CD4-positive, alpha-beta memory T cell (primary cell): ENCODE measurements around the gene ATRNL1. TPM values are rescaled to one million over a fixed set of nuclear protein-coding genes. Genes with fewer than 3 reads are reported as not detected.

Experiments used
- CTCF ChIA-PET: fragments of 350-600 bp; sonication (Branson Sonifier 250); formaldehyde crosslinking; loops from one replicate; lab custom pipeline; 2021; ENCODE audit warnings: inconsistent platforms; ENCODE audit not compliant: partially characterized antibody; lab: Charles Lee
- POLR2A ChIA-PET: fragments of 350-600 bp; sonication (Branson Sonifier 250); formaldehyde crosslinking; loops from one replicate; lab custom pipeline; 2021; ENCODE audit not compliant: partially characterized antibody; lab: Charles Lee
- DNase-seq, 5 donors: peaks; one replicate each; pipeline versions ENCODE4 v3.0.0 to v3.0.0-alpha.2; 2020 to 2022; ENCODE audit warnings: mixed read lengths in 1 of 5
- H3K27ac ChIP-seq: one replicate; pipeline ENCODE4 v1.7.0; 2013; ENCODE audit warnings: low read depth, low read length
- H3K27me3 ChIP-seq: 2 replicates; pipeline ENCODE4 v1.7.0; 2013; ENCODE audit warnings: mild to moderate bottlenecking, low read length, moderate library complexity; ENCODE audit not compliant: insufficient read depth
- H3K36me3 ChIP-seq: 2 replicates; pipeline ENCODE4 v1.7.0; 2013; ENCODE audit warnings: mild to moderate bottlenecking, low read length, moderate library complexity; ENCODE audit not compliant: insufficient read depth
- H3K4me1 ChIP-seq: 2 replicates; pipeline ENCODE4 v1.7.0; 2013; ENCODE audit warnings: mild to moderate bottlenecking, low read length, moderate library complexity; ENCODE audit not compliant: insufficient read depth
- H3K4me3 ChIP-seq, 2 donors: one replicate each; pipeline ENCODE4 v1.7.0; 2013; ENCODE audit warnings: low read length in 2 of 2, mild to moderate bottlenecking in 1 of 2
- H3K9me3 ChIP-seq, 2 donors: one replicate each; pipeline ENCODE4 v1.7.0; 2013; ENCODE audit warnings: low read length in 2 of 2, control low read depth in 1 of 2; ENCODE audit not compliant: control insufficient read depth in 1 of 2
- H3K27ac Mint-ChIP-seq, 7 donors: one replicate each; pipeline ENCODE4 v1.8.0; 2020 to 2021; ENCODE audit warnings: mixed read lengths in 7 of 7, mild to moderate bottlenecking in 6 of 7, inconsistent platforms in 3 of 7, moderate library complexity in 3 of 7
- H3K27me3 Mint-ChIP-seq, 2 donors: one replicate each; pipeline ENCODE4 v1.8.0; 2020 to 2021; ENCODE audit warnings: mixed read lengths in 2 of 2
- H3K36me3 Mint-ChIP-seq, 2 donors: one replicate each; pipeline ENCODE4 v1.8.0; 2020 to 2021; ENCODE audit warnings: mixed read lengths in 2 of 2, inconsistent platforms in 1 of 2, mild to moderate bottlenecking in 1 of 2
- H3K4me1 Mint-ChIP-seq, 4 donors: one replicate each; pipeline ENCODE4 v1.8.0; 2020 to 2021; ENCODE audit warnings: mixed read lengths in 4 of 4, mild to moderate bottlenecking in 1 of 4
- H3K4me3 Mint-ChIP-seq, 8 donors: one replicate each; pipeline ENCODE4 v1.8.0; 2020 to 2021; ENCODE audit warnings: mixed read lengths in 8 of 8, mild to moderate bottlenecking in 7 of 8, moderate library complexity in 6 of 8, inconsistent platforms in 3 of 8
- H3K9me3 Mint-ChIP-seq, 8 donors: one replicate each; pipeline ENCODE4 v1.8.0; 2020 to 2021; ENCODE audit warnings: mixed read lengths in 8 of 8, mild to moderate bottlenecking in 5 of 8, inconsistent platforms in 3 of 8, moderate library complexity in 1 of 8
- intact Hi-C: fragments of 100-400 bp; cut with micrococcal nuclease; formaldehyde crosslinking; loops from one replicate; pipeline ENCODE4 v1.15.1; 2023
- polyA plus RNA-seq, 2 donors: library from polyadenylated mRNA; unstranded; fragments of 300-500 nt; fragmentation: Illumina TruSeq; gene quantifications; one replicate each; pipeline ENCODE4 v1.2.3, GENCODE V29; 2021
- total RNA-seq, 2 experiments: library from RNA; stranded (reverse); gene quantifications; one replicate each; pipeline ENCODE4 v1.2.3, GENCODE V29; 2021

The ATRNL1 gene
- total and polyA plus RNA-seq, 4 experiments from 2014 or later = 0.23 to 0.50 TPM; not detected in 2

GRCh38 chr10:115953281-115953680 is 860.1 kb downstream of the ATRNL1 start:
- no peaks in the 10 kb centered on the region for H3K4me1 Mint-ChIP-seq
- no peaks in the 10 kb centered on the region for H3K36me3 Mint-ChIP-seq
- H3K9me3 ChIP-seq = no peaks in the 10 kb centered on the region
- no peak overlapping the region for H3K4me3 ChIP-seq
- H3K27ac Mint-ChIP-seq = no peak overlapping the region
- H3K4me3 Mint-ChIP-seq = no peak overlapping the region
- ChIA-PET CTCF (no interaction called here), POLR2A (no interaction called here)
- H3K27ac ChIP-seq = no peak overlapping the region
- H3K9me3 Mint-ChIP-seq = peaks cover 0 to 2% (median 0%) of the 10 kb centered on the region in 8 donors
- no peaks in the 10 kb centered on the region for H3K36me3 ChIP-seq
- no peaks in the 10 kb centered on the region for H3K4me1 ChIP-seq
- intact Hi-C loops = no loop called here
- H3K27me3 Mint-ChIP-seq = no peaks in the 10 kb centered on the region
- no peaks in the 10 kb centered on the region for H3K27me3 ChIP-seq
- DNase-seq = no peak

DNA sequence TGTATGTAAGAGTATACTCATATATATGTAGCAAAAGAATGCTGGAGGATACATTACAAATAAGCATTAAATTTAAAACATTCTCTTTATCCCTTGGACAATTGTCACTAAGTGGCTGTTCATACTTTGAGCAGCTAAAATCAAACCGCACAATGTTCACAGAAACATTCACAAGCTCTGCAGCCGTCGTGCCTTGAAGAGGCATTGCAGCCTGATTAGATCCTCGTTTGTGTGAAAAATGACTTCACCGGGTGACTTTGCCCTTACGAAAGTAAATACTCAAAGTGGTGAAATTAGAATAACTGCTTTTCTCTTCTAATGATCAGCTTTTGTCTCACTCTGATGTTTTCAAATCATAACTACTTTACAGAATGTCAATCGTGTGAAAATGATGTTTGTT is 860.8 kb downstream of the ATRNL1 start:
- Mint-ChIP-seq H3K4me1 (no peaks in the 10 kb centered on the region), H3K9me3 (peaks cover 0 to 4% (median 0%) of the 10 kb centered on the region in 8 donors), H3K27me3 (no peaks in the 10 kb centered on the region), H3K36me3 (no peaks in the 10 kb centered on the region), H3K27ac (no peak overlapping the region), H3K4me3 (no peak overlapping the region)
- Histone ChIP-seq H3K27me3 (no peaks in the 10 kb centered on the region), H3K36me3 (no peaks in the 10 kb centered on the region), H3K4me3 (no peak overlapping the region), H3K9me3 (no peaks in the 10 kb centered on the region), H3K27ac (no peak overlapping the region), H3K4me1 (no peaks in the 10 kb centered on the region)
- ChIA-PET POLR2A (no interaction called here), CTCF (no interaction called here)
- intact Hi-C loops = no loop called here
- DNase-seq = no peak

- Mint-ChIP-seq H3K9me3 (peaks cover 0 to 11% (median under 1%) of the 10 kb centered on the region in 8 donors), H3K27ac (no peak overlapping the region), H3K4me1 (no peaks in the 10 kb centered on the region), H3K4me3 (no peak overlapping the region), H3K36me3 (no peaks in the 10 kb centered on the region), H3K27me3 (no peaks in the 10 kb centered on the region)
- ChIA-PET CTCF (no interaction called here), POLR2A (no interaction called here)
- no peaks in the 10 kb centered on the region for H3K4me1 ChIP-seq
- H3K36me3 ChIP-seq = no peaks in the 10 kb centered on the region
- no peaks in the 10 kb centered on the region for H3K9me3 ChIP-seq
- intact Hi-C loops = no loop called here
- no peak overlapping the region for H3K4me3 ChIP-seq
- no peak for DNase-seq
- no peaks in the 10 kb centered on the region for H3K27me3 ChIP-seq
- no peak overlapping the region for H3K27ac ChIP-seq
Observed at GRCh38 chr10:115956225-115957011, 863.3 kb downstream of the ATRNL1 start.

- DNase-seq = no peak
- Histone ChIP-seq H3K27me3 (no peaks in the 10 kb centered on the region), H3K4me1 (no peaks in the 10 kb centered on the region), H3K4me3 (no peak overlapping the region), H3K9me3 (no peaks in the 10 kb centered on the region), H3K36me3 (no peaks in the 10 kb centered on the region), H3K27ac (no peak overlapping the region)
- H3K36me3 Mint-ChIP-seq = no peaks in the 10 kb centered on the region
- H3K27me3 Mint-ChIP-seq = no peaks in the 10 kb centered on the region
- ChIA-PET CTCF (no interaction called here), POLR2A (no interaction called here)
- intact Hi-C loops = no loop called here
- no peaks in the 10 kb centered on the region for H3K4me1 Mint-ChIP-seq
- no peak overlapping the region for H3K27ac Mint-ChIP-seq
- H3K9me3 Mint-ChIP-seq = peaks cover 0 to 11% (median under 1%) of the 10 kb centered on the region in 8 donors
- H3K4me3 Mint-ChIP-seq = no peak overlapping the region
Observed at GRCh38 chr10:115957012-115957399, 863.8 kb downstream of the ATRNL1 start.

DNA sequence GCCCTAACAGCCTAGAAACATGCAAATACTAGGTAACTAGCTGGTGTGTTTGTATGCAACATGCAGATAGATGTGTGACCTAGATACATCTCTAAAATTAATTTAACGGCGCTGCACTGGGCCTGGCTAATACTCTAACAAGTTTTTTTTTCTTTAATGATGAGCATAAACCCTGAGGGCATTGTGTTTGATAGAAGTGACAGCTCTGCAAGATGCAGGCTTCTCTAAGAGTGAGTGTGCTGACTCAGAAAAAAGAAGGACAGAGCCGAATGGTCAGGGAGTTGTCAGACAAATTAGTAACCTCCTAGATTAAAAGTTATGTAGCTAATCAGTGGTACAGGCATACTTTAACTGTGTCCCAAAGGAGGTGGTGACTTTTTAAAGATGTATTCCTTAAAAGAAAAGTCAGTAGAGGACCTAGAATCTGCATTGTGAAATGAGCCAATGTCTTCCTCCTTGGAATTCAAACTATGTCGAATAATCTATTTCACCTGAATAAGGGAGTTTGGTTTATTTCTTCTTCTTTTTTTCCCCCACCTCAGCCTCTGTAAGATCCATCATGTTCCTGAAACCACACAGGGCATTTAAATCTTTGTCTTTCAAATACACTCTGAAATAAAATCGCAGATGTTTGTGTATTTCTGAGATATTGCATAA is 864.7 kb downstream of the ATRNL1 start:
- intact Hi-C loops = no loop called here
- CTCF ChIA-PET = no interaction called here
- Mint-ChIP-seq H3K4me3 (no peak overlapping the region), H3K9me3 (peaks cover 0 to 11% (median 2%) of the 10 kb centered on the region in 8 donors), H3K4me1 (no peaks in the 10 kb centered on the region), H3K27me3 (no peaks in the 10 kb centered on the region), H3K36me3 (no peaks in the 10 kb centered on the region), H3K27ac (no peak overlapping the region)
- Histone ChIP-seq H3K4me1 (no peaks in the 10 kb centered on the region), H3K36me3 (no peaks in the 10 kb centered on the region), H3K27ac (no peak overlapping the region), H3K27me3 (no peaks in the 10 kb centered on the region), H3K4me3 (no peak overlapping the region), H3K9me3 (no peaks in the 10 kb centered on the region)
- POLR2A ChIA-PET = no interaction called here
- no peak for DNase-seq

- Mint-ChIP-seq H3K27ac (no peak overlapping the region), H3K36me3 (no peaks in the 10 kb centered on the region), H3K9me3 (peaks cover 0 to 14% (median 2%) of the 10 kb centered on the region in 8 donors), H3K27me3 (no peaks in the 10 kb centered on the region), H3K4me1 (no peaks in the 10 kb centered on the region), H3K4me3 (no peak overlapping the region)
- no peak overlapping the region for H3K4me3 ChIP-seq
- no peak for DNase-seq
- intact Hi-C loops = no loop called here
- no peak overlapping the region for H3K27ac ChIP-seq
- ChIA-PET CTCF (no interaction called here), POLR2A (no interaction called here)
- no peaks in the 10 kb centered on the region for H3K9me3 ChIP-seq
- no peaks in the 10 kb centered on the region for H3K36me3 ChIP-seq
- no peaks in the 10 kb centered on the region for H3K27me3 ChIP-seq
- H3K4me1 ChIP-seq = no peaks in the 10 kb centered on the region
Observed at GRCh38 chr10:115963848-115964247, 870.7 kb downstream of the ATRNL1 start.

DNA sequence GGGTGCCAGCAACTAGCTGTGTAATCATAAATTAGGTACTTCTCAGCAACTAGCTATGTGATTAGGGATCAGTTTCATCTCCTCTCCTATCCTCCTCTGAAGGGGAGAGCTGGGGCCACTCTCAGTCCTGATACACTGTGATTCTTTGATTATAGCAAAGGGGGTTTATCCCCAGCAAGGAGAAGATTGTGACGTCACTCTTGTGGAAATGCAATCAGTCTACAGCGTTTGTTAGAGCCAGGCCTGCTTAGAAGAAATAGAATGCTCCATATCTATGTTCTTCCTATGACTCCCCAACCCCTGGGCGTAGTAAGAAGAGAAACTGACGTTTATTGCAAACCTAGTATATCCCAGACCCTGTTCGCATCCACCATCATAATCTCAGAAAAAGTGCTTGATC is 871.7 kb downstream of the ATRNL1 start:
- CTCF ChIA-PET = no interaction called here

More for the DNA sequence above, 871.7 kb downstream of the ATRNL1 start:
- H3K27me3 Mint-ChIP-seq = no peaks in the 10 kb centered on the region
- intact Hi-C loops = no loop called here
- no peaks in the 10 kb centered on the region for H3K36me3 ChIP-seq
- H3K36me3 Mint-ChIP-seq = no peaks in the 10 kb centered on the region
- H3K27ac Mint-ChIP-seq = no peak overlapping the region
- POLR2A ChIA-PET = no interaction called here
- H3K27me3 ChIP-seq = no peaks in the 10 kb centered on the region
- H3K4me3 Mint-ChIP-seq = no peak overlapping the region
- no peak overlapping the region for H3K4me3 ChIP-seq
- no peaks in the 10 kb centered on the region for H3K4me1 Mint-ChIP-seq
- H3K4me1 ChIP-seq = no peaks in the 10 kb centered on the region
- peaks cover 0 to 13% (median 2%) of the 10 kb centered on the region in 8 donors for H3K9me3 Mint-ChIP-seq
- no peak overlapping the region for H3K27ac ChIP-seq
- no peak for DNase-seq
- H3K9me3 ChIP-seq = no peaks in the 10 kb centered on the region
